Type B pancreatic cell (in vitro differentiated cells): ENCODE results near the gene MAP2K5. TPM values are rescaled to one million over a fixed set of nuclear protein-coding genes. Genes with fewer than 3 reads are reported as not detected.

Experiments used
- DNase-seq: peaks from one replicate; pipeline ENCODE4 v3.0.0; 2021; ENCODE audit warnings: mixed read lengths; ENCODE audit not compliant: unreplicated experiment; ENCODE audit errors: extremely low spot score
- H3K27ac Mint-ChIP-seq: 2 replicates; pipeline ENCODE4 v1.8.0; 2021; ENCODE audit warnings: mild to moderate bottlenecking, mixed read lengths
- H3K27me3 Mint-ChIP-seq: 2 replicates; pipeline ENCODE4 v1.8.0; 2021; ENCODE audit warnings: mixed read lengths
- H3K36me3 Mint-ChIP-seq: 2 replicates; pipeline ENCODE4 v1.8.0; 2021; ENCODE audit warnings: mixed read lengths
- H3K4me1 Mint-ChIP-seq: one replicate; pipeline ENCODE4 v1.8.0; 2021; ENCODE audit warnings: mixed read lengths; ENCODE audit not compliant: unreplicated experiment
- H3K4me3 Mint-ChIP-seq: 2 replicates; pipeline ENCODE4 v1.8.0; 2021; ENCODE audit warnings: mild to moderate bottlenecking, mixed read lengths
- H3K9me3 Mint-ChIP-seq: 2 replicates; pipeline ENCODE4 v1.8.0; 2021; ENCODE audit warnings: mixed read lengths
- CTCF ChIP-seq: fragments of 200-600 bp; sonication (generic); conservative IDR thresholded peaks from 2 replicates; pipeline ENCODE4 v1.5.0; 2021; ENCODE audit warnings: antibody characterized with exemption, mild to moderate bottlenecking
- total RNA-seq: library from RNA; stranded (reverse); gene quantifications from 2 replicates; pipeline ENCODE4 v1.2.1, GENCODE V29; 2021; ENCODE audit warnings: low replicate concordance

MAP2K5 gene
- total RNA-seq, 1 donor from 2014 or later, result 21.8 TPM

GRCh38 chr15:67855842-67856241 is 313.3 kb downstream of the MAP2K5 start:
- Mint-ChIP-seq H3K36me3 (peaks cover 3% of the 10 kb centered on the region), H3K27ac (no peak overlapping the region), H3K9me3 (no peaks in the 10 kb centered on the region), H3K4me1 (peaks cover 13% of the 10 kb centered on the region), H3K4me3 (no peak overlapping the region), H3K27me3 (no peaks in the 10 kb centered on the region)
- TF ChIP-seq CTCF, result no peak
- no peak for DNase-seq

Other genes starting within 250 kb of the MAP2K5 start
- 6.7 and 8.4 TPM in 2 replicates for gene C15orf61, start 21.6 kb upstream of the MAP2K5 start, total RNA-seq